H9 (cell line): ENCODE results near the gene TTC21B. TPM values are rescaled to one million over a fixed set of nuclear protein-coding genes. Genes with fewer than 3 reads are reported as not detected.

Source experiments
- DNase-seq: peaks from one replicate; pipeline ENCODE4 v3.0.0-alpha.2; 2017
- H2AFZ ChIP-seq: one replicate; pipeline ENCODE4 v1.6.1; 2013; ENCODE audit warnings: mild to moderate bottlenecking, low read length, control low read depth, moderate library complexity
- H2AK5ac ChIP-seq: 2 replicates; pipeline ENCODE4 v1.6.1; 2013; ENCODE audit warnings: low read length, control low read depth, mixed read lengths; ENCODE audit not compliant: insufficient read length
- H2BK120ac ChIP-seq: one replicate; pipeline ENCODE4 v1.6.1; 2013; ENCODE audit warnings: low read depth, mild to moderate bottlenecking, low read length, control low read depth, inconsistent platforms; ENCODE audit not compliant: poor library complexity, severe bottlenecking
- H2BK12ac ChIP-seq: 2 replicates; pipeline ENCODE4 v1.6.1; 2013; ENCODE audit warnings: low read length, control low read depth, mixed read lengths, low read depth; ENCODE audit not compliant: insufficient read length
- H2BK15ac ChIP-seq: 2 replicates; pipeline ENCODE4 v1.6.1; 2013; ENCODE audit warnings: low read depth, low read length, control low read depth
- H2BK20ac ChIP-seq: one replicate; pipeline ENCODE4 v1.6.1; 2013; ENCODE audit warnings: low read depth, mild to moderate bottlenecking, low read length, control low read depth, inconsistent platforms; ENCODE audit not compliant: poor library complexity, severe bottlenecking
- H2BK5ac ChIP-seq: 2 replicates; pipeline ENCODE4 v1.6.1; 2013; ENCODE audit warnings: low read length, control low read depth, mixed read lengths; ENCODE audit not compliant: insufficient read length
- H3K14ac ChIP-seq: 2 replicates; pipeline ENCODE4 v1.6.1; 2013; ENCODE audit warnings: low read length, control low read depth; ENCODE audit not compliant: insufficient read depth
- H3K18ac ChIP-seq: 2 replicates; pipeline ENCODE4 v1.6.1; 2013; ENCODE audit warnings: low read depth, mild to moderate bottlenecking, mixed read lengths, low read length, control low read depth; ENCODE audit not compliant: insufficient read length
- H3K23ac ChIP-seq: 2 replicates; pipeline ENCODE4 v1.6.1; 2013; ENCODE audit warnings: low read length, control low read depth, mixed read lengths, low read depth; ENCODE audit not compliant: insufficient read length
- H3K23me2 ChIP-seq: 2 replicates; pipeline ENCODE4 v1.6.1; 2013; ENCODE audit warnings: low read depth, mild to moderate bottlenecking, mixed read lengths, low read length, control low read depth; ENCODE audit not compliant: insufficient read length, poor library complexity, severe bottlenecking
- H3K27ac ChIP-seq: 2 replicates; pipeline ENCODE4 v1.5.1; 2013; ENCODE audit warnings: low read length, control low read depth, mixed read lengths, low read depth; ENCODE audit not compliant: insufficient read length
- H3K27me3 ChIP-seq: 2 replicates; pipeline ENCODE4 v1.6.1; 2013; ENCODE audit warnings: low read length, control low read depth, inconsistent platforms; ENCODE audit not compliant: insufficient read depth
- H3K4ac ChIP-seq: 2 replicates; pipeline ENCODE4 v1.6.1; 2013; ENCODE audit warnings: low read depth, mild to moderate bottlenecking, control low read depth, inconsistent platforms, low read length, moderate library complexity
- H3K4me1 ChIP-seq: 2 replicates; pipeline ENCODE4 v1.6.1; 2013; ENCODE audit warnings: low read length, control low read depth, inconsistent platforms; ENCODE audit not compliant: insufficient read depth
- H3K4me2 ChIP-seq: 2 replicates; pipeline ENCODE4 v1.6.1; 2013; ENCODE audit warnings: low read length, control low read depth, mixed read lengths; ENCODE audit not compliant: insufficient read length, insufficient read depth
- H3K56ac ChIP-seq: 2 replicates; pipeline ENCODE4 v1.6.1; 2013; ENCODE audit warnings: low read depth, mild to moderate bottlenecking, mixed read lengths, low read length, control low read depth; ENCODE audit not compliant: insufficient read length
- H3K79me1 ChIP-seq: 2 replicates; pipeline ENCODE4 v1.6.1; 2013; ENCODE audit warnings: low read depth, mild to moderate bottlenecking, moderate library complexity, low read length, control low read depth, inconsistent platforms; ENCODE audit not compliant: insufficient read depth, poor library complexity, severe bottlenecking
- H3K79me2 ChIP-seq: 2 replicates; pipeline ENCODE4 v1.6.1; 2013; ENCODE audit warnings: low read length, control low read depth, inconsistent platforms; ENCODE audit not compliant: insufficient read depth
- H3K9ac ChIP-seq: 2 replicates; pipeline ENCODE4 v1.6.1; 2013; ENCODE audit warnings: low read length, control low read depth, mixed read lengths; ENCODE audit not compliant: insufficient read length; ENCODE audit errors: extremely low read depth
- H3K9me3 ChIP-seq: one replicate; pipeline ENCODE4 v1.6.1; 2013; ENCODE audit warnings: low read depth, low read length, inconsistent platforms; ENCODE audit not compliant: control insufficient read depth
- H3T11ph ChIP-seq: one replicate; pipeline ENCODE4 v1.6.1; 2013; ENCODE audit warnings: mild to moderate bottlenecking, low read length, control low read depth, inconsistent platforms
- H4K20me1 ChIP-seq: one replicate; pipeline ENCODE4 v1.6.1; 2013; ENCODE audit not compliant: control insufficient read depth, insufficient read length, insufficient read depth
- H4K5ac ChIP-seq: 2 replicates; pipeline ENCODE4 v1.6.1; 2013; ENCODE audit warnings: low read depth, mild to moderate bottlenecking, mixed read lengths, low read length, control low read depth; ENCODE audit not compliant: insufficient read length
- H4K8ac ChIP-seq: replicated peaks from 2 replicates; pipeline ENCODE4 v1.6.1; 2013; ENCODE audit warnings: low read length, control low read depth, mixed read lengths, low read depth; ENCODE audit not compliant: insufficient read length
- H4K91ac ChIP-seq: 2 replicates; pipeline ENCODE4 v1.6.1; 2013; ENCODE audit warnings: low read depth, mild to moderate bottlenecking, moderate library complexity, mixed read lengths, low read length, control low read depth; ENCODE audit not compliant: insufficient read length
- H3K27ac Mint-ChIP-seq, 3 experiments: 2 replicates in 2 of 3; 3 replicates in 1 of 3; pipeline ENCODE4 v1.8.0; 2020 to 2021; ENCODE audit warnings: mixed read lengths in 3 of 3, mild to moderate bottlenecking in 1 of 3, moderate library complexity in 1 of 3
- H3K27me3 Mint-ChIP-seq: 2 replicates; pipeline ENCODE4 v1.8.0; 2021; ENCODE audit warnings: low read depth, mild to moderate bottlenecking, moderate library complexity, mixed read lengths
- H3K36me3 Mint-ChIP-seq, 3 experiments: 2 replicates in 2 of 3; 3 replicates in 1 of 3; pipeline ENCODE4 v1.8.0; 2020 to 2021; ENCODE audit warnings: low read depth in 3 of 3, mixed read lengths in 3 of 3; ENCODE audit not compliant: insufficient read depth in 1 of 3
- H3K4me1 Mint-ChIP-seq, 2 experiments: 2 replicates each; pipeline ENCODE4 v1.8.0; 2020; ENCODE audit warnings: mixed read lengths in 2 of 2
- H3K4me3 Mint-ChIP-seq, 2 experiments: 2 replicates in 1 of 2; 3 replicates in 1 of 2; pipeline ENCODE4 v1.8.0; 2020 to 2021; ENCODE audit warnings: mild to moderate bottlenecking in 2 of 2, mixed read lengths in 2 of 2, moderate library complexity in 1 of 2
- H3K9me3 Mint-ChIP-seq, 2 experiments: 2 replicates in 1 of 2; 3 replicates in 1 of 2; pipeline ENCODE4 v1.8.0; 2020; ENCODE audit warnings: mild to moderate bottlenecking in 2 of 2, mixed read lengths in 2 of 2, moderate library complexity in 1 of 2
- CTCF ChIP-seq: fragments of 200-600 bp; sonication (generic); conservative IDR thresholded peaks from 3 replicates; pipeline ENCODE4 v1.8.0; 2021; ENCODE audit warnings: antibody characterized with exemption, mild to moderate bottlenecking
- WGBS: extraction: QIAGEN DNeasy Blood & Tissue Kit; methylation state at CpG from one replicate; pipeline ENCODE4 v1.1.7; 2013; ENCODE audit warnings: missing lambda C conversion rate, low lambda C conversion rate, mixed read lengths; ENCODE audit not compliant: insufficient read length; ENCODE audit errors: extremely low coverage; 5-methylcytosine and 5-hydroxymethylcytosine counted together
- total RNA-seq: library from RNA; stranded (reverse); gene quantifications from 2 replicates; pipeline ENCODE4 v1.2.1, GENCODE V29; 2021

TTC21B gene
- total RNA-seq, 1 experiment from 2014 or later = 16.6 TPM

GRCh38 chr2:165989851-165990250, 36.3 kb upstream of the TTC21B start:
- H2BK120ac ChIP-seq = no peak overlapping the region
- no peak overlapping the region for H2AFZ ChIP-seq
- no peak overlapping the region for H2BK12ac ChIP-seq
- no peaks in the 10 kb centered on the region for H3K79me2 ChIP-seq
- H3K23me2 ChIP-seq = no peaks in the 10 kb centered on the region
- H3K27me3 ChIP-seq = no peaks in the 10 kb centered on the region; the same call in 1 of the 2 replicates
- no peak overlapping the region for H3K56ac ChIP-seq
- H3K4me1 ChIP-seq = no peaks in the 10 kb centered on the region
- Mint-ChIP-seq H3K4me1 (0 out of 4 replicates have a peak, but pooled peaks cover 0 to 3% of the 10 kb centered on the region in 2 experiments), H3K27me3 (no peaks in the 10 kb centered on the region; the same call in 1 of the 2 replicates), H3K27ac (no peak overlapping the region), H3K9me3 (no peaks in the 10 kb centered on the region), H3K4me3 (no peak overlapping the region), H3K36me3 (no peaks in the 10 kb centered on the region)
- no peak overlapping the region for H4K8ac ChIP-seq
- H3K4ac ChIP-seq = no peak overlapping the region
- no peaks in the 10 kb centered on the region for H3K79me1 ChIP-seq
- no peaks in the 10 kb centered on the region for H4K20me1 ChIP-seq
- H4K5ac ChIP-seq = no peak overlapping the region
- WGBS = no CpG with 5 or more reads among the region's 1 CpG
- no peak overlapping the region for H3K27ac ChIP-seq
- no peak for TF ChIP-seq CTCF
- no peak overlapping the region for H3K23ac ChIP-seq
- no peak overlapping the region for H3K18ac ChIP-seq
- no peak overlapping the region for H2AK5ac ChIP-seq
- no peak overlapping the region for H3K9ac ChIP-seq
- H3K4me2 ChIP-seq = no peak overlapping the region
- no peak for DNase-seq
- H2BK20ac ChIP-seq = no peak overlapping the region
- H2BK15ac ChIP-seq = no peak overlapping the region
- H3T11ph ChIP-seq = no peak overlapping the region
- no peak overlapping the region for H4K91ac ChIP-seq
- H3K14ac ChIP-seq = no peak overlapping the region
- no peaks in the 10 kb centered on the region for H3K9me3 ChIP-seq
- no peak overlapping the region for H2BK5ac ChIP-seq
